Nephron (organoid): Measurements from ENCODE around the gene EMX2.

Source experiments
- H3K27ac Mint-ChIP-seq, 3 experiments: 2 replicates each; pipeline ENCODE4 v1.8.0; 2020; ENCODE audit warnings: mixed read lengths in 3 of 3, mild to moderate bottlenecking in 2 of 3, moderate library complexity in 1 of 3
- H3K27me3 Mint-ChIP-seq: 2 replicates; pipeline ENCODE4 v1.8.0; 2021; ENCODE audit warnings: low read depth, mild to moderate bottlenecking, moderate library complexity, mixed read lengths
- H3K36me3 Mint-ChIP-seq: 2 replicates; pipeline ENCODE4 v1.8.0; 2020; ENCODE audit warnings: low read depth, mixed read lengths
- H3K4me1 Mint-ChIP-seq: 2 replicates; pipeline ENCODE4 v1.8.0; 2020; ENCODE audit warnings: mixed read lengths
- H3K4me3 Mint-ChIP-seq, 3 experiments: 2 replicates each; pipeline ENCODE4 v1.8.0; 2020; ENCODE audit warnings: mild to moderate bottlenecking in 3 of 3, mixed read lengths in 3 of 3, moderate library complexity in 2 of 3
- H3K9me3 Mint-ChIP-seq: 2 replicates; pipeline ENCODE4 v1.8.0; 2020; ENCODE audit warnings: mixed read lengths
- CTCF ChIP-seq, 3 experiments: fragments of 200-600 bp; sonication (generic); IDR thresholded peaks; one replicate each; pipeline ENCODE4 v1.5.0; 2021; ENCODE audit warnings: antibody characterized with exemption in 3 of 3; ENCODE audit not compliant: unreplicated experiment in 3 of 3

Gene EMX2

GRCh38 chr10:117562896-117563737 lies 20.6 kb downstream of the EMX2 start:
- Mint-ChIP-seq H3K27me3 (peaks cover 14% of the 10 kb centered on the region), H3K36me3 (no peaks in the 10 kb centered on the region), H3K9me3 (no peaks in the 10 kb centered on the region), H3K4me3 (no peak overlapping the region), H3K27ac (no peak overlapping the region), H3K4me1 (peaks cover 6% of the 10 kb centered on the region)
- no peak for TF ChIP-seq CTCF (IDR thresholded peaks at IDR 0.05; ENCODE audit: unreplicated experiment in 3 of 3)

- Mint-ChIP-seq H3K4me1 (peaks cover 12% of the 10 kb centered on the region), H3K27ac (no peak overlapping the region), H3K36me3 (no peaks in the 10 kb centered on the region), H3K27me3 (peaks cover 12% of the 10 kb centered on the region), H3K4me3 (no peak overlapping the region), H3K9me3 (no peaks in the 10 kb centered on the region)
- TF ChIP-seq CTCF (IDR thresholded peaks at IDR 0.05; ENCODE audit: unreplicated experiment in 3 of 3), result no peak
Observed at GRCh38 chr10:117563780-117564179, 21.2 kb downstream of the EMX2 start.

- peaks cover 23% of the 10 kb centered on the region for H3K4me1 Mint-ChIP-seq
- no peak for TF ChIP-seq CTCF (IDR thresholded peaks at IDR 0.05; ENCODE audit: unreplicated experiment in 3 of 3)
- H3K27ac Mint-ChIP-seq, result no peak overlapping the region
- H3K27me3 Mint-ChIP-seq, result peaks cover 15% of the 10 kb centered on the region
- no peaks in the 10 kb centered on the region for H3K9me3 Mint-ChIP-seq
- no peak overlapping the region for H3K4me3 Mint-ChIP-seq
- no peaks in the 10 kb centered on the region for H3K36me3 Mint-ChIP-seq
Observed at GRCh38 chr10:117565068-117565467, 22.5 kb downstream of the EMX2 start.

- no peaks in the 10 kb centered on the region for H3K36me3 Mint-ChIP-seq
Observed at GRCh38 chr10:117568334-117568733, 25.8 kb downstream of the EMX2 start.

GRCh38 chr10:117569610-117570390 lies 27.3 kb downstream of the EMX2 start:
- no peak overlapping the region for H3K4me3 Mint-ChIP-seq
- peak overlapping the region; percentile 24 to 71 (median 55) for H3K27ac Mint-ChIP-seq
- no peaks in the 10 kb centered on the region for H3K9me3 Mint-ChIP-seq
- H3K36me3 Mint-ChIP-seq, result no peaks in the 10 kb centered on the region
- H3K4me1 Mint-ChIP-seq, result peaks cover 22% of the 10 kb centered on the region
- TF ChIP-seq CTCF (IDR thresholded peaks at IDR 0.05; ENCODE audit: unreplicated experiment in 3 of 3), result no peak
- peaks cover 33% of the 10 kb centered on the region for H3K27me3 Mint-ChIP-seq

More at GRCh38 chr10:117568334-117568733, 25.8 kb downstream of the EMX2 start:
- no peak for TF ChIP-seq CTCF (IDR thresholded peaks at IDR 0.05; ENCODE audit: unreplicated experiment in 3 of 3)
- Mint-ChIP-seq H3K4me3 (no peak overlapping the region), H3K27ac (peak overlapping the region; percentile 36 to 71 (median 69)), H3K4me1 (peaks cover 27% of the 10 kb centered on the region), H3K9me3 (no peaks in the 10 kb centered on the region), H3K27me3 (peaks cover 28% of the 10 kb centered on the region)
